Measurements from ENCODE around the gene TEX9. TPM values are rescaled to one million over a fixed set of nuclear protein-coding genes. Genes with fewer than 3 reads are reported as not detected.

Gene TEX9
- total RNA-seq, 1 donor from 2014 or later = 2.4 TPM

DNA sequence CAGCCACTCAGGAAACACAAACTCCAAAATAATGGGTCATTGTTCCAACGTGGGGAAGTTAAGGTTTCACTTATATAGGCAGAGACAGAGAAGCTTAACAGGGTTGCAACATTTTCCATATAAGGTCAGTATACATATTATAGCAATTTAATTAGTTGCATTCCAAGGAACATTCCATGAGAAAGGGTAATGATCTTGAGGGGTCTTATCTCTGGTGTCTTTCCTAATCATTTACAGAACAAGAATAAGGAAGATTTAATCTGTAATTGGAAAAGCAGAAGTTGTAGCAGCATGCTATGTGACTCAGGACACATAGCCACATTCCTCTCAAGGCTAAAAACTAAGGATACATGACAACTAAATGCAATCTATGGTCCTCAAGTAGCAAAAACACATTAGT, 94.8 kb downstream of the TEX9 start:
- no peaks in the 10 kb centered on the region for H3K27me3 Mint-ChIP-seq (ENCODE audit: low read depth)
- no peak overlapping the region for H3K27ac Mint-ChIP-seq (ENCODE audit: unreplicated experiment)
- no peak for DNase-seq (ENCODE audit: low spot score)

DNA sequence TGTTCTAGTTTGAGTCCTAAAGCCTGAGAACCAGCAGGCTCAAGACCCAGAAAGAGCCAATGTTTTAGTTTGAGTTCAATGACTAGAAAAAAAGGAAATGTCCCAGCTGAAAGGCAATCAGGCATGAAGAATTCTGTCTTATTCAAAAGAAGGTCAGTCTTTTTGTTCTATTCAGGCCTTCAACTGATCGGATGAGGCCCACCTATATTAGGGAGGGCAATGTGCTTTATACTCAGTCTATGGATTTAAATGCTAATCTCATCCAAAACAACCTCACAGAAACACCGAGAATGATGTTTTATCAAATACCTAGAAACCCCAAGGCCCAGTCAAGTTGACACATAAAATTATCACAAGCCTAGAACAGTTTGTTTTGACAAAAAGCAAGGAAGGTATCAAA, 95.7 kb downstream of the TEX9 start:
- no peaks in the 10 kb centered on the region for H3K27me3 Mint-ChIP-seq (ENCODE audit: low read depth)
- H3K36me3 Mint-ChIP-seq (ENCODE audit: low read depth) = no peaks in the 10 kb centered on the region
- no peak for TF ChIP-seq CTCF (IDR thresholded peaks at IDR 0.05)
- peaks cover 3% of the 10 kb centered on the region for H3K9me3 Mint-ChIP-seq (ENCODE audit: low read depth)
- no peak for DNase-seq (ENCODE audit: low spot score)
- no peak overlapping the region for H3K27ac Mint-ChIP-seq (ENCODE audit: unreplicated experiment)
- peaks cover 9% of the 10 kb centered on the region for H3K4me1 Mint-ChIP-seq (ENCODE audit: low read depth)
- H3K4me3 Mint-ChIP-seq (ENCODE audit: unreplicated experiment) = no peak overlapping the region

More for the DNA sequence above, 94.8 kb downstream of the TEX9 start:
- Mint-ChIP-seq H3K36me3 (ENCODE audit: low read depth) (no peaks in the 10 kb centered on the region), H3K4me3 (ENCODE audit: unreplicated experiment) (no peak overlapping the region), H3K9me3 (ENCODE audit: low read depth) (peaks cover 3% of the 10 kb centered on the region), H3K4me1 (ENCODE audit: low read depth) (peaks cover 7% of the 10 kb centered on the region)
- TF ChIP-seq CTCF (IDR thresholded peaks at IDR 0.05) = no peak

GRCh38 chr15:56464893-56465520, 99.8 kb downstream of the TEX9 start, which contains the start of gene MNS1:
Gene MNS1, minus strand, starts transcription at chr15:56465137. Its CDS starts 165 bp downstream, at chr15:56464972.
- Mint-ChIP-seq H3K9me3 (ENCODE audit: low read depth) (no peaks in the 10 kb centered on the region), H3K27ac (ENCODE audit: unreplicated experiment) (peak within 1 kb of the TSS; percentile 80), H3K4me1 (ENCODE audit: low read depth) (peaks cover 9% of the 10 kb centered on the region), H3K36me3 (ENCODE audit: low read depth) (no peaks in the 10 kb centered on the region), H3K27me3 (ENCODE audit: low read depth) (peaks cover 13% of the 10 kb centered on the region), H3K4me3 (ENCODE audit: unreplicated experiment) (peak within 1 kb of the TSS; percentile 98)
- TF ChIP-seq CTCF (IDR thresholded peaks at IDR 0.05) = no peak
- peak; percentile 89 for DNase-seq (ENCODE audit: low spot score)

DNA sequence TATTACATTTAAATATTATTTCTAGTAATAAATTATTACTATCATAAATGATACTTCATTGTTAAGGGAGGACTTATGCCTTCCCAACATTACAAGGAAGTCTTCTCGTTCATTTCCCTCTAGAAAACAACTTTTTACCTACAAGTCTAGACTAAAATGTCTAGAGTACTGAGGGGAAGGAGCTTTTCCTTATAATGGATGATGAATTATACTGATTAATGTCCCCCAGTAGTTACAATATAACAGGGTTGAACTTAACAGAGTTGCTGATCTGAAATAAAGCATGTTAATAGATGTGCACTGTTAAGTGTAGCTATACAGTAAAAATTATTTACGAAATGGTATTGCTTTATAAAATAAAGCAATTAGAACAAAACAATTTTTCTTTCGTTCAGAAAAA, 102.4 kb downstream of the TEX9 start:
- Mint-ChIP-seq H3K36me3 (ENCODE audit: low read depth) (no peaks in the 10 kb centered on the region), H3K4me1 (ENCODE audit: low read depth) (peaks cover 9% of the 10 kb centered on the region), H3K9me3 (ENCODE audit: low read depth) (no peaks in the 10 kb centered on the region), H3K27ac (ENCODE audit: unreplicated experiment) (no peak overlapping the region), H3K27me3 (ENCODE audit: low read depth) (peaks cover 28% of the 10 kb centered on the region), H3K4me3 (ENCODE audit: unreplicated experiment) (no peak overlapping the region)
- no peak for DNase-seq (ENCODE audit: low spot score)
- TF ChIP-seq CTCF (IDR thresholded peaks at IDR 0.05) = no peak

DNA sequence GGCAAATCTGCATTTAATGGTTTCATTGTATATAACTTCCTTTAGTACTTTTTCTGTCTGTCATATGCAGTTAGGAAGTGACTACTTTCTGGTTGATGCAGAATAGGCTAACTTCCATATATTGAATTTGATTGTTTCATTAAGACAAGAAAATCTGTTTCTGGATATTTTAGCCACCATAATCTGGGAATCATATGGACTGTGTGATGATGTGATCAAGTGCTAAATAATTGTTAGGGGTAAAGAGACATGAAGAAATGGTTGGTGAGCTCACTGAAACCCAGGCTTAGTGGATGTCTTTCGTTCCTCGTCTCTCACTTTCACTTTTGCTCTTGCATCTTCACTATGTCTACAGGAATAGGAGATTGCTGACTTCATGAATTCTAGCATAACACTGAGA, 103.2 kb downstream of the TEX9 start:
- Mint-ChIP-seq H3K27me3 (ENCODE audit: low read depth) (peaks cover 29% of the 10 kb centered on the region), H3K4me1 (ENCODE audit: low read depth) (peaks cover 9% of the 10 kb centered on the region), H3K36me3 (ENCODE audit: low read depth) (no peaks in the 10 kb centered on the region), H3K9me3 (ENCODE audit: low read depth) (no peaks in the 10 kb centered on the region), H3K4me3 (ENCODE audit: unreplicated experiment) (no peak overlapping the region), H3K27ac (ENCODE audit: unreplicated experiment) (no peak overlapping the region)
- no peak for TF ChIP-seq CTCF (IDR thresholded peaks at IDR 0.05)
- DNase-seq (ENCODE audit: low spot score) = no peak
